Activated naive CD8-positive, alpha-beta T cell treated with anti-CD3 and anti-CD28 coated beads, Interleukin-2, amount 50 U/mL, for 16 hours (primary cell): ENCODE measurements around the gene APOL5.
A peak's percentile ranks its signal among the peaks of the same experiment; 100 is the strongest.
"Not testable (repeated sequence)": the region's sequence is repeated elsewhere in the genome, so short reads cannot be mapped to it uniquely, and the experiment has no call there.

ENCODE experiments used
- DNase-seq: peaks from one replicate; pipeline ENCODE4 v3.0.0-alpha.2; 2020; ENCODE audit warnings: low read depth, low spot score

The APOL5 gene, protein sequence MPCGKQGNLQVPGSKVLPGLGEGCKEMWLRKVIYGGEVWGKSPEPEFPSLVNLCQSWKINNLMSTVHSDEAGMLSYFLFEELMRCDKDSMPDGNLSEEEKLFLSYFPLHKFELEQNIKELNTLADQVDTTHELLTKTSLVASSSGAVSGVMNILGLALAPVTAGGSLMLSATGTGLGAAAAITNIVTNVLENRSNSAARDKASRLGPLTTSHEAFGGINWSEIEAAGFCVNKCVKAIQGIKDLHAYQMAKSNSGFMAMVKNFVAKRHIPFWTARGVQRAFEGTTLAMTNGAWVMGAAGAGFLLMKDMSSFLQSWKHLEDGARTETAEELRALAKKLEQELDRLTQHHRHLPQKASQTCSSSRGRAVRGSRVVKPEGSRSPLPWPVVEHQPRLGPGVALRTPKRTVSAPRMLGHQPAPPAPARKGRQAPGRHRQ

DNA sequence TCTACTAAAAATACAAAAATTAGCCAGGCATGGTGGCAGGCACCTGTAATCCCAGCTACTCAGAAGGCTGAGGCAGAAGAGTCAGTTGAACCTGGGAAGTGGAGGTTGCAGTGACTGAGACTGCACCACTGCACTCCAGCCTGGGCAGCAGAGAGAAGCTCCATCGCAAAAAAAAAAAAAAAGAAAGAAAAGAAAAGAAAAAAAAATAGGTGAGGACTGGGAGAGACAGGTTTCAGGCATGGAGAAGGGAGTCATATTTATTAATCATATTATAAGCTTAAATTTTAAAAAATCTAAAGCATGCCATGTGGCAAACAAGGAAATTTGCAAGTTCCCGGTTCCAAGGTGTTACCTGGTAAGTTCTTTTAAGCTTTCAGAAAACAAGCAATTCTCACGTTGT, at the start of gene APOL5:
APOL5 (plus strand) TSS at position 301 of the 400 bp plus-strand sequence; CDS start at position 301, 0 bp downstream.
- DNase-seq = no peak

DNA sequence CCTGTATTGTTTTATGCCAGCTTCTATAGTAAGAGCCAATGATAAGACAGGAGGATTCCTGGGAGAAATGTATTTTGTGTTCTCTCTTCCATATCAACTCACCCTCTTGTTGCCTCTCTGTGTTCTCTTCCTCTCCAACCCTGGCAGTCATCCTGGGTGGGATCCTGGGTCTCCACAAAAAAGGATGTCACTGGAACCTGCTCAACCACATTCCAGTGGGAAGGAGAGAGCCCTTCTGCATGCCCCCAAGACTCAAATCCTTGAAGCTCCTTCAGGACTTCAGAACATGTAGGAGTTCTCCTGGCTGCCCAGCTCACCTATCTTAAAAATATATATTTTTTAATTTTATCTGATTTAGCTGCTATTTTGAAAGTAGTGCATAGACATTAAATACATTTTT, 43.3 kb upstream of the APOL5 start:
- DNase-seq = no peak

DNA sequence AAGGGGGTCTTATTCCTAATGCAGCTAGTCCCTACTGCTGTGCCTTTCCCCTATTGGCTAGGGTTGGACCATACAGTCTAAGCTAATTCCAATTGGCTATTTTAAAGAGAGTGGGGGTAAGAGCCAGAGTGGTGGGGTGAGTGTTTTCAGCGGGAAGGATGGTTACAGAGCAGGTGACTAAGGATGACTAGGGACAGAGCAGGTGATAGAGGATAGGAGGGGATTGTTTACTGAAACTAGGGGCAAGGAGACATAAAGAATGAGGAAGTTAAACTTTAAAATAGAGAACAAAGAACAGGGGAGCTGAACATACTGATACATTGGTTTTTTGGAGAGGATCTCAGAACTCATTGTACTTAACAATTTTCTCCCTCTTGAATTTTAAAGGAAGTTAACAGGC, 41.6 kb upstream of the APOL5 start:
- DNase-seq = not testable (repeated sequence)

DNA sequence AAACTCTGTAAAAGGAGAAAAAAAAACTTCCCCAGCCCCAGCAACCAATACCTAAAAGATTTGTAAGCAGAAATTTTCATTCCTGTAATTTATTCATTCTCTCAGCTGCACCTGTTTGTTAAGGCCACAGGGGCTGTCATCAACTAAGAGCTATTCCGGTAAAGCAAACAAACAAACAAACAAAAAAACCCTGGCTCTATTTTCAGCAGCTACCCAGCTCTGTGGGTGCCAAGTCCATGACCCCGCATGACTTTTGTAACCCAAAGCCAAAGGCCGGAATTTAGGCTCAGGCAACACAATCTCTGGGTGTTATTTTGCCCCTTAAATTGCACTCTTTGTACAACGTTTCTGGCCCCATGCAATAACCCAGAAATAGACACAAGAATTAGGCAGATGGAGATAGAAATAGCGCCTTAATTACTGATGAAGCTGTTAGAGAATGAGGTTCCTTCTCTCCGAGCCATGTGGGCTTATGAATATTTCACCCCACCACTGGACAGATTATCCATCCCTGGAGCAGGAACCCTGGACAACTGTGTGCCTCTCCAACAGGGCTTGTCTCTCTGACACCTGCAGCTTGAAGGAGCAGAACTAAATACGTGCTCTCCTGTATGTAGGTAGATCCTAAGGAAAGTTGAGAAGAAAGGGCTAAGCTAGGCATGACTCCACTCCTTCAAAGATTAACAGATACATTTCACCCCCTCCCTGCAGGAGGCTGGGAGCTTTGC, 40.0 kb upstream of the APOL5 start:
- no peak for DNase-seq

DNA sequence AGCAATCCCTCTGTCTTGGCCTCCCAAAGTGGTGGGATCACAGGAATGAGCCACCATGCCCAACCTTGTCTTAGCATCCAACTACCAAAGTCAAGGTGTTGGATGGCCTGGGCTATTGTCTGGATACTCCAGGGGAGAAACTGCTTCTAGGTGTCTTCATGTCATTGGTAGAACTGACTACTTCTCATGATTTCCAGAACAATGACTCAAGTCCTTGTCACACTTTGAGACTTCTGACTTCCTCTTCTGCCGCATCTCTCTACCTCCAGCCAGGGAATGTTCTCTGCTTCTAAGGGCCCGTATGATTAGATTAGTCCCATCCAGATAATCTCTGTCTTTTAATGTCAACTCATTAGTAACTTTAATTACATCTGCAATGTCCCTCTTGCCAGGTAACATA, 38.8 kb upstream of the APOL5 start:
- DNase-seq = no peak

DNA sequence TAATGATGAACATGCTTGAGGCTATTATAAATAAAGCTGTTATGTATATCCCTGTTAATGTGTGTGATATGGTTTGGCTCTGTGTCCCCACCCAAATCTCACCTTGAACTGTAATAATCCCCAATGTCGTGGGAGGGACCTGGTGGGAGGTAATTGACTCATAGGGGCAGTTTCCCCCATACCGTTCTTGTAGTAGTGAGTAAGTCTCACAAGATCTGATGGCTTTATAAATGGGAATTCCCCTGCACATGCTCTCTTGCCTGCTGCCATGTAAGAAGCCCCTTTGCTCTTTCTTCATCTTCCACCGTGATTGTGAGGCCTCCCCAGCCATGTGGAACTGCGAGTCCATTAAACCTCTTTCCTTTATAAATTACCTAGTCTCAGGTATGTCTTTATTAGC, 38.2 kb upstream of the APOL5 start:
- DNase-seq = peak; percentile 43

DNA sequence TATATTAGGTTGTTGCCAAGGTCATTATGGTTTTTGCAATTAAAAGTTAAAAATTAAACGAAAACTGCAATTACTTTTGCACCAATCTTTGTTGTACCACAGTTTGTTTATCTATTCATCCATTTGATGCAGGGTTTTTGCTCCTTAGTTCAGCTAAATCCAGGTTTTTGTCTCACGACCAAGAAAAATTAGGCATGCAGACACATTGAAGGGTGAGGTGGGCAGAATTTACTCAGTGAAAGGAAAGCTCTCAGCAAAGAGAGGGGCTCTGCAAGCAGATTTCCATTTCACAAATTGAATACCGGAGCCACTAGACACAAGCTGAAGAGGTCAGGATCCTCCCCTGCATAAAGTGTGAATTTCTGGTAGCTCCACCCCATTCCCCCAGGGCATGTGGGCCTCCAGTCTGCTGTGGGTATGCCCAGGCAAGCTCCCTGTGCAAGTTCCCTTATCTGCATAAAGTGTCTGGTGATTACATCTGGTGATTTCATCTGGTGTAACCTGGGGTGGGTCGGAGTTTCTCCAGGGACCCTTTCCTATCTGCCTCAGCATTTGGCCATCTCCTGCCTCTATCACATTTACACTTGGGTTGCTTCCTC, 36.1 kb upstream of the APOL5 start:
- no peak for DNase-seq

DNA sequence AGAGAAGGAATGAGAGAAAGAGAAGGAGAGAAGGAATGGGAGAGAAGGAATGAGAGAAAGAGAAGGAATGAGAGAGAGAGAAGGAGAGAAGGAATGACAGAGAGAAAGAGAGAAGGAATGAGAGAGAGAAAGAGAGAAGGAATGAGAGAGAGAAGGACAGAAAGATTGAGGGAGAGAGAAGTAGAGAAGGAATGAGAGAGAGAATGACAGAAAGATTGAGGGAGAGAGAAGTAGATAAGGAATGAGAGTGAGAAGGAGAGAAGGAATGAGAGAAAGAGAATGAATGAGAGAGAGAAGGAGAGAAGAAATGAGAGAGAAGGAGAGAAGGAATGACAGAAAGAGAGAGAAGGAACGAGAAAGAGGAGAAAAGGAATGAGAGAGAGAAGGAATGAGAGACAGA, 34.1 kb upstream of the APOL5 start:
- no peak for DNase-seq

DNA sequence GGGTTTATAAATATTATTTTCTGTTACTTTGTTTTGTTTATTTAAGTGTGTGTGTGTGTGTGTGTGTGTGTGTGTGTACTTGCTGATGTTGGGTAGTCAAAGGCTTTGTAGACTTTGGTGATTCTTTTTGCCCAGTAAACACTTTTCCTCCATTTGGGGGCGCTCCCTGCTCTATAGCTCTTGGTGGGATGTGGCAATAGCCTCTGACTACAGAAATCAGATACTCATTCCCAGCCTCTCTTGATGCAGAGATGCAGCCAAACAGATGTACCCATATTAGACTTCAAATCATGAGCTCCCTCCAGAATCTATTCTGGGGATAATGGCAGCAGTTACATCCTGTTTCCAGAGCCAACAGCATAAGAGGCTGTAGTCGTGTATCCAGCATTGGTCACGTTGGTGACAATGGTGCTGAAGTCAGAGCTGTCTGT, 33.4 kb upstream of the APOL5 start:
- no peak for DNase-seq

DNA sequence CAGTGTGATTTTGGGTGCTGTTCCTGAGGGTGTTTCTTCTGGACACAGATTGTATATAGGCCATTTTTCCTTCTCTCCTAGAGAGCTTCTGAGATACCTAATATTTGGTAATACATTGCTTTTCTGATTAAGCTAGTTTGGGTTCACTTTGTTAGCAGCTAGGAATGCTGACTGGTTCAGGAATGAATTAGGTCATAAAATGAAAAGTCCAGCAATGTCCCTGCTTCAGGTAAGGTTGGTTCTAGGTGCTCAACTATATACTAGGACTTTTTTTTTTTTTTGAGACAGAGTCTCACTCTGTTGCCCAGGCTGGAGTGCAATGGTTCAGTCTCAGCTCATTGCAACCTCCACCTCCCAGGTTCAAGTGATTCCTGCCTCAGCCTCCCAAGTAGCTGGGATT, 32.9 kb upstream of the APOL5 start:
- no peak for DNase-seq

DNA sequence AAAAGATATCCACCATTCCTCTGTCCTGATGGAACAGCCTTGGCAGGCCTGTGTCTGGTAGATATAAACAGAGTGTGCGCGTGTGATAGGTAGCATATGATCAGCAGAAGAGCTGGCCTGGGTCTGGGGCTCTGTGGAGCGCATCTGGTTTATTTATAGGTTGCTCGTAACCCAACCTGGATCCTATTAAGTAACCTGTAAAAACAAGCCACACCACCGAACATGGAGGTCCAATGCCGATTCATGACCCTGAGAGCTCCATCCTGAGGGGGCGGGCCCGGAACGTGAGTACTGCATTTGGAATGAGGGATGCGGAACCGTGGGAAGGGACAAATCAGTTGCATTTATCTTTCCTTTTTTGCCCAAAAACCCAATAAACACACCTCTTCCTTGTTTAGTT, 31.9 kb upstream of the APOL5 start:
- no peak for DNase-seq

DNA sequence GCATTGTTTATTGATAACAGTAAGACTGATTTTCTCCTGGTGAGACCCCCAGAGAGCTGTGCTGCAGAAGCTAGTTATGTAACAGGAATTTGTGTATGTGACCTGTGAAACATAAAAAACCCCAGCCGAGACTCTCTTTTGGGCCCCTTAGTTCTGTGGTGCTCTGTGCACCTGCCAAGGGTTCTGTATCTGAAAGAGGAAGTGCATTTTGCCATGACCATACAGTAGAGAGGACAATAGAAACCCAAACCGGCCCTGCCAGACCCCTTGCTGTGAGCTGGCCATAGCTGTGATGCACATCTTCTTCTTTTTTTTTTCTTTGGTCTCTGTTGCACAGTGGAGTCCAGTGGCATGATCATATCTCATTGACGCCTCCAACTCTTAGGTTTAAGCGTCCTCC, 31.4 kb upstream of the APOL5 start:
- DNase-seq = no peak

DNA sequence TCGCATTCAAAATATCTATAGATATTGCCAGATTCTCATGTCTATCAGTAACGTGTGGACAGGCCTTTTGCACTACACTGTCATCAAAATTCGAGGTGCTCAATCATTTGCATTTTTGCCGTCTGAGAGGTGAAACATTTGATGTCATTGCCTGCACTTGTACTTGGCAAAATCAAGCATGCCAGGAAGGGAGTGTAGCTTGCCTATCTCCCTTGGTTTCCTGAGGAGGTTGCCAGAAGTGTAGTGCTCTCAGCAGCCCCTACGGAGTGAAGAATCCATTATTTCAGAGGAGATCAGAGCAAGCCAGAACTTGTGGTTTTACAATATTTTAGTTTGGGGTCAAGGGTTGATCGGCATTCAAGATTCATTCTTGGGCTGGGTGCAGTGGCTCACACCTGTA, 30.2 kb upstream of the APOL5 start:
- DNase-seq = no peak

DNA sequence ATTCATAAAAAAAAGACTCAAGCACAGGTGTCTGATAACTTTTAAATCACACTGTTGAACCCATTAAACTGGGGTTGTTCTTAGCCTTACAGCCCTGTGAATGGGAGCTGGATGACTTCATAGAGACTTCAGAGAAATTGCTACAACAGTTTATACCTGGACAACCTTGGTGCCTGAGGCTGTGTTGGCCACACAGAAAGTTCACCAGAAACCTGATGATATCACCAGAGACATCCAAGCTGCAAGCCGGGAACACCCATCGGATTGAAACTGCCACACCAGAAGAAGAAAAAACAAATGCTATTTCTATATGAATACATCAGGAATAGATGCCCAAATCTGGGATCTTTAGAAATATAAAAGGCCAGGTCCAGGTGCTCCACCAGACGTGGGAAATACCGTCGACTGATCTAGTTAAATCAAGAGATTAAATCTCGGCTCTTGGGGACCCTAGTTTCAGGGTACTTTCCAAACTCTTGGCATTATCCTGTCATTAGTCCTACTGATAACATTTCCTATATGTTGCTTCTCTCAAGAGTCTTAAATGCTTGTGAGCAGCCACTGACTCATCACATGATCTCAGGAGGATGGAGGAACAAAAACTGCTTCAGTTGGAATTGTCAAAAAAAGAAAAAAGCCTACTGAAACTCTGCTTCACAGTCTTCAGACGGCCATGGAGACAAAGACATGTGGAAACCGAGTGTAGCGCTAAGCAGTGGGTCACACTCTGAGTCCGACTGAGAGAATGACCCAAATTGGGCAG, 28.6 kb upstream of the APOL5 start:
- DNase-seq = no peak

DNA sequence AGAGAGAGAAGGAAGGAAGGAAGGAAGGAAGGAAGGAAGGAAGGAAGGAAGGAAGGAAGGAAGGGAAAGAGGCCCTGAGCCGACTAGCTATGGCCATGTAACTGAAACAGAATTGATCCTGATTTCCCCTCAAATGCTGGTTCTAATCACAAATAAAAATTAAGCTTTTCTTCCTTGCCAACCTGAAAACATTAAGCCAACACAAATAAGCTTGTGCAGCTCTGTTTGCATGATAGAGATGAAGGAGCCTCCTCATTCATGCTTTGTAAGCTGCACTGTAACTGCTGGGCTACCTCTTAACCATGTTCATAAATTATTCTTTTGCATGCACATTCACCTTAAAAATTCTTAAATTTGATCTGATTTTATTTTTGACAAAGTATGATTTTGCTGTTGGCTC, 27.7 kb upstream of the APOL5 start:
- no peak for DNase-seq

DNA sequence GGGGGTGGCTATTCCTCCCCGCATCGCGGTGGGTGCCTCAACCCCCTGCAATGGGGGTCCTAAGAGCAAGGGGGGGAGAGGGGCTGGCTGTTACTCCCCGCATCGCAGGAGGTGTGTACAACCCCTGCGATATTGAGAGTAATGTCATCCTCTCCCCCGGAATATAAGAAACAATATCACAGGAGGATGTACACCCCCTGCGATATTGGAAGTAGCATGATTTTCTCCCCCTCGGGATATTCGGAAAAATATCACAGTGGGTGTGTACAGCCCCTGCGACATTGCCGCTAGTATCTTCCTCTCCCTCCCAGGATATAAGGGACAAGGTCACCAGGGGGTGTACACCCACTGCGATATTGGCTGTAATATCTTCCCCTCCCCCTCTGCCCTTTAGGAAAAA, 22.5 kb upstream of the APOL5 start:
- no peak for DNase-seq

DNA sequence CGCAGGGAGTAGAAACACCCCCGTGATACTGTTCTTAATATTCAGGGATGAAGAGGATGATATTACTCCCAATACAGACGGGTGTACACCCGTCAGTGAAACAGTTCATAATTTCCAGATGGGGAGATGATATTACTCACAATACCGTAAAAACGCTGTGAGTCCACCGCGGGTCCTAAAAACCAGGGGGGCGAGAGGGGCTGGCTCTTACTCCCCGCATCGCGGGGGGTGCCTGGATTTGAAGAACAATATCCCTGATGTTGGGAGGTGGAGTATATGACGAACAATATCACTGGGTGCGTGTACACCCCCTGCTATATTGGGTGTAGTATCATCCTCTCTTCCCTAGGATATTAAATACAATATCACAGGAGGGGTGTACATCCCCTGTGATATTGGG, 20.5 kb upstream of the APOL5 start:
- DNase-seq = no peak

DNA sequence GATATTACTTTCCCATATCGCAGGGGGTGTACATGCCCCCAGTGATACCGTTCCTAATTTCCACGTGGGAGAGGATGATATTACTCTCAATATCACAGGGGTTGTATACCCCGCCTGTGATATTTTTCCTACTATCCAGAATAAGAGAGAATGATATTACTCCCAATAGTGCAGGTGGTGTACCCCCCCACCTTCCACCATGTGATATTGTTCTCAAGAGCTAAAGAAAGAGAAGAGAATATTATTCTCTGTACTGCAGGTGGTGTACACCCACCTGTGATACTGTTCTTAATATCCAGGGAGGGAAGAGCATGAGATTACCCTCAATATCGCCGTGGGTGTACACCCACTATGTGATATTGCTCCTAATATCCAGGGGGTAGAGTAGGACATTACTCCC, 17.8 kb upstream of the APOL5 start:
- DNase-seq = not testable (repeated sequence)

DNA sequence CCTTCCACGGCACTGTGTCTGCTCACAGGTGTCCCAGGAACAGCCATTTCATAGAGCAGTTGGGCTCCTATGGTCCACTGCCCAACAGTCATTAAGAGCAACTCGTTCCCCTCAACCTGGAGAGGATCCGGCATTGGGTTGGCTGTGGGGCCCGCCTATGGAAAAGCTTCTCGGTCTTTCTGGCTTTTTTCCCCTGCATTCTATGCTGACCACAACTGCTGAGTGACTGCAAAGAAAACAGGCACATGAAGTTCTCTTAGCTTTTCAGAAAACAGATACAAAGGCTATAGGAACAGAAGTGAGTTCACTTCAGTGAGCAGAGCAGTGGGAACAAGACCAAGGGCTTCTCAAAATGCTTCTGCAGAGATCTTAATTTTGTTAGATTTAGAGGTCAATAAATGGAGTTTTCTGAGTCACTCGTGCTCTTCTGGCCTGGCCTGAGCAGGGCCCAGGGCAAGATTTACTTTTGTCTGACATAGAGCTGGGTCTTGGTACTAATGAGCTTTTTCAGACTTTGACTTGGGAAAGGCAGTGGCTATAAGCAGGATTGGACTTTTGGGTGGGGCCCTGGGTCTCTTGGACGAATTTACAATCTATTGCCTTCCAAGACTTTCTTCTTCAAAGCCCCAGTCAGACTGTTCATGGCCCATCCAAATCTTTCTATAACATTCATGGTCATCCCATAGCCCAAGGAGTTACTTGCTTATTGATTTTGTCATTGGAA, 13.6 kb upstream of the APOL5 start:
- DNase-seq = no peak

DNA sequence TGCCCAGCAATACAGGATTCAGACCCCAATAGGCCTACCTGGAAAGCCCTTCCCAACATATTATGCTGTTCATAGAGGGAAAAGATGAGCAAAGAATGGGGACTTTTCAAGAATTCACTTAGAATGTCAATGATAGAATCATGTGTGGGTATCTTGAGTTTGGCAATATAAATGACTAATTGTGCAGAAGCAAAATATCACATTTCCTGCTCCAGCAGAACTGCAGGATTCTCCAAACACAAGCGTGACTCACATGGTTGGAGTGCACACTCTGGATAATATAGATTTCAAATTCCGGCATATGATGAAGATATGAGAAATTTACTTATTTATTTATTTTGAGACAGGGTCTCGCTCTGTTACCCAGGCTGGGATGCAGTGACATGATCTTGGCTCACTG, 12.5 kb upstream of the APOL5 start:
- no peak for DNase-seq

DNA sequence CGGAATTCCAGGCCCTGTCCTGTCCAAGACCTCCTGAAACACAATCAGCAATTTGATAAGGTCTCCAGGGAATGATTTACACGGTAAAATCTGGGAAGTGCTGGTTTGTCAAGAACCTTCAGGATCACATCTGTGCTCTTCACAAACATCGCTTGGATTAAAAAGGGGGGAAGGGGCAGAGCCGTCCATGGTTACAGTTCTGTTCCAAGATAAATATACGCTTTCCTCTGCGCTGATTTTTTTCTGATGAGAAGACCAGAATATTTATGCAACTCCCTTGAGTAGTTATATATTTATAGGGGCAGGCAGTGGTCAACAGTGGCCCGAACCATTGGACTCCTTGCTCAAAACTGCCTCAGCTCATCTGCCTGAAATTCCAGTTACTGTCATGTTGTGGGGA, 9.2 kb upstream of the APOL5 start:
- DNase-seq = no peak
